Hypothalamus (tissue), 51 donors: ENCODE measurements around the gene ENPP1.

ENCODE experiments used
- DNase-seq, 51 donors: peaks; one replicate each; lab custom pipeline; 2025; lab: John Stamatoyannopoulos, UW

The ENPP1 gene

DNA sequence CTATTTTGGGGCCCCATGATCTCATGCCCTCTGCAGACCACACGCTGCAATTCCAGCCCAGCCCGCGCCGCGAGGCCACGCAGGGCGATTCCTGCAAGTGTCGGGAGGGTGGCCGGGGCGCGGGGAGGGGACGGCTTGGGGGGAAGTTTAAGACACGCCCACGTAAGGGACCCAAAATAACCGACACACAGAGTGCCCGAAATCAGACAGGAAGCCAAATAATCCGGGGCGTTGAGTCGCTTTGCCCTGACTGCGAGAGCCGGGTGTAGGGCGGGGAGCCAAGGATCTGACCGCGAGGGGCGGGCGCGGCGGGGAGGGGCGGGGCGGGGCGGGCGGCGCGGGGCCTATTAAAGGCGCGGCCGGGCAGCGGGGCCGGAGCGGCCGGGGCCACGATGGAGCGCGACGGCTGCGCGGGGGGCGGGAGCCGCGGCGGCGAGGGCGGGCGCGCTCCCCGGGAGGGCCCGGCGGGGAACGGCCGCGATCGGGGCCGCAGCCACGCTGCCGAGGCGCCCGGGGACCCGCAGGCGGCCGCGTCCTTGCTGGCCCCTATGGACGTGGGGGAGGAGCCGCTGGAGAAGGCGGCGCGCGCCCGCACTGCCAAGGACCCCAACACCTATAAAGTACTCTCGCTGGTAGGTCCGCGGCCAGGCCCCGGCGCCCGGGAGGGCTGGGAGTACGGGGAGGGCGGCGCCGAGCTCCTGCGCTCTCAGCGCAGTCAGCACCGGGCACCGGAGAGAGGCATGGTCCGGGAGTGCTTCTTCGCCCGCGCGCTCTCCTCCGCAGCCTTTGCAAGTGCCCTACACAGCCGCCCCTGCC, at the start of gene ENPP1:
Gene ENPP1, plus strand, starts transcription at position 377 of the 816 bp plus-strand sequence. Its CDS starts 16 bp downstream, at position 393.
- peak in 50 of 51 donors; percentile 14 to 83 (median 60) for DNase-seq

GRCh38 chr6:131758920-131759319, 48.9 kb upstream of the ENPP1 start:
- DNase-seq, result no peak

GRCh38 chr6:131761060-131761761, 46.6 kb upstream of the ENPP1 start:
- no peak for DNase-seq

- no peak for DNase-seq
Observed at GRCh38 chr6:131761762-131762067, 46.1 kb upstream of the ENPP1 start.

- no peak for DNase-seq
Observed at GRCh38 chr6:131762984-131763383, 44.8 kb upstream of the ENPP1 start.

GRCh38 chr6:131763749-131764148, 44.1 kb upstream of the ENPP1 start:
- DNase-seq, result no peak

DNA sequence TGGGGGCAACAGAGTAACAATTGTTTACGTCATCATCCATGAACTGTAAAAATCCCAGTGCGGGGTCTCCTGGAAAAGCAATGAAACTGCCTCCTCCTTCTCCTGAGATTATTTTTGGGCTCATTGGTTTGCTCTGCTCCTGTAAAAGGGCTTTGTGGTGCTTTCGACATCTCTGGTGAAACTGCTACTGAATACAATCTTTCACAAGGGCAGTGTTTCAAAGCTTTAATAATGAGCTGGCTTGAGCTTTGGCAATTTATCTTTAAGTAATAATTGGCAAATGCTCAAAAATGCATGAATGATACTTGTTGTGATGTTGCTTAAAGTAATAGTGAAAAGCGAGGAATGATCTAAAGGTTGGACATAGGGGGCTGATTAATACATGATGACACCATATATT, 43.5 kb upstream of the ENPP1 start:
- DNase-seq, result no peak

GRCh38 chr6:131765081-131765803, 42.6 kb upstream of the ENPP1 start:
- DNase-seq, result no peak

DNA sequence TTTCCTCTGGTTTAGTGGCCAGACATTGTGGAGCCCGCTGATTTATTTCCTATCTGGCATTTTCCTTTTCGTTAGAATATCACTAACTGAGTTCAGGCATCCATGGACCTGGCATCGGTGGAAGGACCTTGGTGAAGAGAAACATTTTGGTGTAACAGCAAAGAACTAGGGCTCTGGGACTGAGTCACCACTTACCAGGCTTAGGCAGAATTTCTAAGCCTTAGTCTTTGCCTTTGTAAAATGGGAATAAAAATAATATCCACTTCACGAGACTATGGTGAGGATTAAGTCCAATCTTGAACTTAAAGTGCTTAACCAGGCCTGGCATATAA, 42.0 kb upstream of the ENPP1 start:
- no peak for DNase-seq

- DNase-seq, result no peak
Observed at GRCh38 chr6:131766631-131767030, 41.2 kb upstream of the ENPP1 start.

DNA sequence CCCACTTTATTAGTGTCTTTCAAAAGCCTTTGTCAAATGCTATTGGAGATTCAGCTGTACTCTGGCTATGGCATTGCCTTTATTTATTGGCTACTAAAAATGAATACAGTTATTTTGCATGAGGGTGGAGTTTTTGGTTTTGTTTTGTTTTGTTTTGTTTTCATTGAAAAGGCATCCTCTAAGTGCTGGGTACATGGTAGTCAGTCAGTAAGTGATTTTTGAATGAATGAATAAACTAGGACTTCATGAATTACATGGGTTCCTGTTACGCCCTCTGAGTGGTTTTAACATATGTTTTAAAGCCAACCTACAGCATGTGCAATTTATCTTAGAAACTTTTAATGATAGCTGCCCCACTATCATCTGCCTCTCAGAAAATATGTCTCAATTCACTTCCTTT, 38.9 kb upstream of the ENPP1 start:
- no peak for DNase-seq

- DNase-seq, result no peak
Observed at GRCh38 chr6:131769385-131770141, 38.3 kb upstream of the ENPP1 start.

DNA sequence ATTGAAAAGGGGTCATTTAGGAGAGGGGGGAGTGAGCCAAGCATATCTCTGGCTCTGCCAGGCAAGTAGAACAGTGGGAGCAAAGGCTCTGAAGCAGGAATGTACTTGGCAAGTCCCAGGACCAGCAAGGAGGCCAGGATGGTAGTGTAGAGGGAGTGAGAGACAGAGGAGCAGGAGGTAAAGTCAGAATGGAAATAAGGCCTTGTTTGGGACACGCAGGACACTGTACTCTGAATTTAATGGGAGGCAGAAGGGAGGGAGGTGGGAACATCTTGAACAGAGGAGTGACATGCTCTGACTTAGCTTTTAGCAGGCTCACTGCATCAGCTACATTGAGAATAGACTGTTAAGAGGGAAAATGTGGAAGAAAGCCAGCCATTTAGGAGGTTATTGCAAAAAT, 37.0 kb upstream of the ENPP1 start:
- no peak for DNase-seq

GRCh38 chr6:131773284-131773950, 34.4 kb upstream of the ENPP1 start:
- DNase-seq, result no peak

DNA sequence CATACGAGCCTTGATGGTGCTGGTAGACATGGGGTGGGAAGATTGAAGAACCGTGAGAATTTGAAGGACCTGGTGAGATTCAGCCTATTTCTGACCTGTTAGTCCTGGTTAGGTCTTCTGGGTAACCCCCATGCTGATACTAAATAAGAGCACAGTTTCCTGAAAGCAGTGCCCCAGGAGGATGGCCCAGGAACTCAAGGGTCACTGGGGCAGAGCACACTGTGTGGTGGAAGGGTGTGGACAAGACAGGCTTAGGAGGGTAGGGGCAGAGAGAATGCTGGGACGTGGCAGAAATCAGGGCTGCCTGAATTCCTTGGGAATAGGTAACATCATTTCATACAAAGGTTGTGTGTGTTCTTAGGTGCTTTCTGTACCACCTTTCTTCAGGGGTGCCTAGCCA, 31.9 kb upstream of the ENPP1 start:
- DNase-seq, result no peak

- DNase-seq, result no peak
Observed at GRCh38 chr6:131776985-131777384, 30.8 kb upstream of the ENPP1 start.

- DNase-seq, result no peak
Observed at GRCh38 chr6:131778169-131778568, 29.7 kb upstream of the ENPP1 start.

DNA sequence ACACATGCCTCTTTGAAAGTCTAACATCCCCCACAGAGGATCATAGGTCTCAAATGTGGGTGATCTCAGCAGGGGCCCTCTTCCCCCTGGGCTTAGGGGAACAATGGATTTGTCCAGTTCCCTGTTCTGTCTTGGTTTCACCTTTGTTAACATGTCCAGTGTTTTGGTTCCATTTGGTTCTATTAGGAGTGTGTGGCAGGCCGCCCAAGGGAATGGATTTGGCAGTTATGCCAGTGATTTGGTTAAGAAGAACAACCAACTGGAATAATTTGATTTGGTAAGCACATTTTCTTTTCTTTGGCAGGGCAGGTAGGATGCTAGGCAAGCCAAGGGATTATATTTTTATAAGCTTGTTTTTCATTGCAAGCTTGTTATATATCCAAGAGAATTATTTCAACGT, 28.5 kb upstream of the ENPP1 start:
- DNase-seq, result no peak

DNA sequence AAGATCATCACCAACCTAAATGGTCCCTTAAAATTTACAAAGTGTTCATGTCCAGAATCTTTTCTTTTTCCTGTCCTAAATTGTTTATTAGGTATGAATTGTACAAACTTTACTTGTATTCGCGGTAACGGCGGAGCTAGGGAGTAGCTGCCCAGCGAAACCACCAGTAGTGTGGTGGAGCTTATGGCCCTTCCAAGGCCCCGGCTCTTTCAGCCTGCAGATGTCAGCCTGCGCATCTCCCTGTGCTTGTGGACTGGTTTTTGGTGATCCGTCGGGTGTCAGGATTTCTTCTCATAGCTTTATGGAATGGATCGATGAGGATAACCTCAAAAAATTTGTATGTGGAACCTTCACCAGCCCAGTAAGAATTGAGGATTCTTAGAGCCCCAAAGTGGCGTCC, 27.2 kb upstream of the ENPP1 start:
- no peak for DNase-seq

GRCh38 chr6:131781687-131782086, 26.1 kb upstream of the ENPP1 start:
- DNase-seq, result no peak

- no peak for DNase-seq
Observed at GRCh38 chr6:131782764-131783163, 25.1 kb upstream of the ENPP1 start.
